ENCODE measurements around the gene SPG11. TPM values are rescaled to one million over a fixed set of nuclear protein-coding genes. Genes with fewer than 3 reads are reported as not detected.
A peak's percentile ranks its signal among the peaks of the same experiment; 100 is the strongest.

Gene SPG11
- polyA plus RNA-seq, 2 donors, result 23.5 to 29.4 TPM

DNA sequence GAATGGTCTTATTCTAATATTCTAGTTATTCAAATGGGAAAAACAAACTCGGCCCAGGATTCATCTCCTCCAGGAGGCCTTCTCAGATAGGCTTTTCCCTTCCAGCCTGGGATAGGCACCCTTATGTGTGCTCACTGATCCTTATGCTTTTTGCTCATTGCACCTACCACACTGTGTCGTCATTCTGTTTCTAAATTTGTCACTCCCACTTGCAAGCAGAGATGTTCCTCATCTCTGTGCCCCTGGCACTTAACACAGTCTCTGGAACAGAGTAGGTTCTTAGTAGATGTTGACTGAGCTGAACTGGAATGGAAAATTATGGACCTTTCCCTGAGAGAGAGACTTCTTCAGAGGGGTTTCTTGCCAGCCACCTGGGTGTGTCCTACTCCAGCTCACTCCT, 18.7 kb upstream of the SPG11 start:
- Histone ChIP-seq H3K27me3 (ENCODE audit: control insufficient read depth in 1 of 2, insufficient read depth in 2 of 2, low read length in 2 of 2) (no peaks in the 10 kb centered on the region), H3K27ac (ENCODE audit: low read depth in 2 of 2, low read length in 1 of 2) (no peak overlapping the region), H3K9me3 (ENCODE audit: control insufficient read depth in 2 of 2, insufficient read depth in 1 of 2, low read depth in 1 of 2, low read length in 1 of 2) (no peaks in the 10 kb centered on the region), H3K4me3 (ENCODE audit: low read depth in 1 of 2, low read length in 2 of 2) (no peak overlapping the region), H3K36me3 (ENCODE audit: control insufficient read depth in 2 of 2, insufficient read depth in 2 of 2, low read length in 1 of 2) (no peaks in the 10 kb centered on the region), H3K4me1 (ENCODE audit: control insufficient read depth in 2 of 2, insufficient read depth in 2 of 2, low read length in 1 of 2) (peaks cover 0 to 3% of the 10 kb centered on the region in 2 donors)
- 81 to 84% methylated on average over 2 of the region's 2 CpGs for WGBS, 2 donors

DNA sequence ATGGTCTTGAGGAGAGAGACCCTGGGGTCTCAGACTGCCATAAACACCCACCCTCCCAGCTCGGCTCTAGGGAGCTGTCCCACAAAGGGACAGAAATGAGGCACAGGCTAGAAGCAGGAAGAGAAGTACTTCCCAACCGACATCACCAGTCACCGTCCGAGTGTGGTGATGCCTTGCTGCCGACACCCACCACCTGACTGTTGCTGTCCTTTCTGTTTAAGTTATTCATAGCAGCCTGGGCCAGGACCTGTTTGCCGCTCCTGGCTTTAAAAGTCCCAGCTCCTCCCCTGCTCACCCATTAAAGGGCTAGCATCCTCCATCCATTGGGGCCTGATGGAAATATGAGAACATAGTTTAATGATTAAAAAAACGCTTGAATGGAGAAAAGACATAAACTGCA, 13.2 kb upstream of the SPG11 start:
- no peaks in the 10 kb centered on the region for H3K9me3 ChIP-seq (ENCODE audit: control insufficient read depth in 2 of 2, insufficient read depth in 1 of 2, low read depth in 1 of 2, low read length in 1 of 2)

DNA sequence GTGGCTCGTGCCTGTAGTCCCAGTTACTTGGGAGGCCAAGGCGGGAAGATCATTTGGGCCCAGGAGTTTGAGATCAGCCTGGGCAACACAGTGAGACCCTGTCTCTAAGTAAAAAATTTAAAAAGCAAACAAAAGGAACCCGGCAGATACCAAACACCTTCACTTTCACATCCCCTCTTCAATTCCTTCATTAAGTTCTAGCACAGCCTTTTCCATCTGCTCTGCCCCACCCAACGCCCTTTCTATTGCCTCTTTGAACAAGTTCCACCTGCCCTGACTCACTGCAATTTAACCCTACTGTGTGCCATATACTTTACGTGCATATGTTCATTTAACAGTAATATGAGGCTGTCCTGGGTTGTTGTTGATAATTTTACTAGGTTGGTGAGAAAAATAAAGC, 12.4 kb upstream of the SPG11 start:
- no peaks in the 10 kb centered on the region for H3K36me3 ChIP-seq (ENCODE audit: control insufficient read depth in 2 of 2, insufficient read depth in 2 of 2, low read length in 1 of 2)
- H3K4me1 ChIP-seq (ENCODE audit: control insufficient read depth in 2 of 2, insufficient read depth in 2 of 2, low read length in 1 of 2), result no peaks in the 10 kb centered on the region
- H3K4me3 ChIP-seq (ENCODE audit: low read depth in 1 of 2, low read length in 2 of 2), result no peak overlapping the region
- H3K27ac ChIP-seq (ENCODE audit: low read depth in 2 of 2, low read length in 1 of 2), result no peak overlapping the region
- no peaks in the 10 kb centered on the region for H3K27me3 ChIP-seq (ENCODE audit: control insufficient read depth in 1 of 2, insufficient read depth in 2 of 2, low read length in 2 of 2)
- WGBS, 2 donors, result 78 to 82% methylated on average over 5 of the region's 5 CpGs
- H3K9me3 ChIP-seq (ENCODE audit: control insufficient read depth in 2 of 2, insufficient read depth in 1 of 2, low read depth in 1 of 2, low read length in 1 of 2), result no peaks in the 10 kb centered on the region

More for the DNA sequence above, 13.2 kb upstream of the SPG11 start:
- 50 to 65% methylated on average over 7 of the region's 7 CpGs for whole genome bisulfite sequencing, 2 donors
- Histone ChIP-seq H3K36me3 (ENCODE audit: control insufficient read depth in 2 of 2, insufficient read depth in 2 of 2, low read length in 1 of 2) (no peaks in the 10 kb centered on the region), H3K27me3 (ENCODE audit: control insufficient read depth in 1 of 2, insufficient read depth in 2 of 2, low read length in 2 of 2) (no peaks in the 10 kb centered on the region), H3K27ac (ENCODE audit: low read depth in 2 of 2, low read length in 1 of 2) (no peak overlapping the region), H3K4me3 (ENCODE audit: low read depth in 1 of 2, low read length in 2 of 2) (no peak overlapping the region), H3K4me1 (ENCODE audit: control insufficient read depth in 2 of 2, insufficient read depth in 2 of 2, low read length in 1 of 2) (no peaks in the 10 kb centered on the region)

DNA sequence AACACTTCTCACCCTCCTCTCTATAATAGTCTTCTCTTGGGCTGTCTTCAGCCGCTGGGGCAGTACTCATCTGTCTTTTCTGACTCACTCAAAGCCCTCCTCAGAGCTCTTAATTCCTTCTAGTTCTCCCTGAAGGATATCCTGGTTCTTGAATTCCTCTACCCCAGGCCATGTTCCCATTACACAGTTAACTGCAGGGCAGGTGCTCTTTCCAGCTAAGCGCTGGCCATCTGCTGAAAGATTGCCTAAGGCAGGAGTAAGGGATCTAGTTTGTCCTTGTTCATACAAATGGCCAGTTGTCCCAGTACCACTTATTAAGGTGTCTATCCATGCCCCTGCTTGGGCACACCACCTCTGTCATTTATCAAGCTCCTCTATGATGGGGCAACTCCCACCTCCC, 10.2 kb upstream of the SPG11 start:
- no peak overlapping the region for H3K27ac ChIP-seq (ENCODE audit: low read depth in 2 of 2, low read length in 1 of 2)
- H3K36me3 ChIP-seq (ENCODE audit: control insufficient read depth in 2 of 2, insufficient read depth in 2 of 2, low read length in 1 of 2), result no peaks in the 10 kb centered on the region
- H3K4me3 ChIP-seq (ENCODE audit: low read depth in 1 of 2, low read length in 2 of 2), result no peak overlapping the region
- H3K9me3 ChIP-seq (ENCODE audit: control insufficient read depth in 2 of 2, insufficient read depth in 1 of 2, low read depth in 1 of 2, low read length in 1 of 2), result no peaks in the 10 kb centered on the region
- 96 to 98% methylated on average over 2 of the region's 2 CpGs for WGBS, 2 donors
- no peaks in the 10 kb centered on the region for H3K27me3 ChIP-seq (ENCODE audit: control insufficient read depth in 1 of 2, insufficient read depth in 2 of 2, low read length in 2 of 2)
- H3K4me1 ChIP-seq (ENCODE audit: control insufficient read depth in 2 of 2, insufficient read depth in 2 of 2, low read length in 1 of 2), result no peaks in the 10 kb centered on the region

DNA sequence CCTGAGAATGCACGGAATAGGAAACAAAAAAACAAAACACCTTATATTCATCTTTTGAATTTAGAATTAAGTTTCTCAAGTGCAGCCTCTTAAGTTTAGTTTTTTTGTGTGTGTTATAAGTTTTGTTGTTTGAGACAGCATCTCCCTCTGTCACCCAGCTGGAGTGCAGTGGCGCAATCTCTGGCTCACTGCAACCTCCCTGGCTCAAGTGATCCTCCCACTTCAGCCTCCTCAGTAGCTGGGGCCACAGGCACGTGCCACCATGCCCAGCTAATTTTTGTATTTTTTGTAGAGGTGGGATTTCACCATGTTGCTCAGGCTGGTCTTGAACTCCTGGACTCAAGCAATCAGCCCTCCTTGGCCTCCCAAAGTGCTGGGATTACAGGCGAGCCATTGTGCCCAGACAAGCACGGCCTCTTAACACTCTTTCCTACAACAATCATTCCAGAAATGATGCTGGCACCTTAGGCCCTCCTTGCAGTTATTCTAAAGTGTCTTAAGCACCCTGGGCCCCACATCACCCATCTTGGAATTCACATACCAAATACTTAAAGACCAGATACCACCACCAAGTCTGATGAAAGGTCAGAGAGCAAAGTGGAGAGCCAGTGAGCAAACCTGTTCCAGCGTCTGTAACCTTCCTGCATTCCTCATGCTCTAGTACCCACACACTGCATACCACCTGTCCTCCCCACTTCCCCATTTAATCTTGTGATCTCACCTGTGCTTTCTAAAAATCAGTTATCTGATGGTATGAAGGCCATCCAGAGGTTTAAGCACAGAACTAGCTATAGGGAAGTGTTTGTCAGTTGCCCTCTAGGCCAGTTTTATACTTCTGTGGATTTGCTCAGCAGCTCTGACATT, 6.9 kb upstream of the SPG11 start:
- Histone ChIP-seq H3K36me3 (ENCODE audit: control insufficient read depth in 2 of 2, insufficient read depth in 2 of 2, low read length in 1 of 2) (no peaks in the 10 kb centered on the region), H3K27ac (ENCODE audit: low read depth in 2 of 2, low read length in 1 of 2) (no peak overlapping the region), H3K27me3 (ENCODE audit: control insufficient read depth in 1 of 2, insufficient read depth in 2 of 2, low read length in 2 of 2) (no peaks in the 10 kb centered on the region), H3K4me3 (ENCODE audit: low read depth in 1 of 2, low read length in 2 of 2) (no peak overlapping the region), H3K4me1 (ENCODE audit: control insufficient read depth in 2 of 2, insufficient read depth in 2 of 2, low read length in 1 of 2) (no peaks in the 10 kb centered on the region), H3K9me3 (ENCODE audit: control insufficient read depth in 2 of 2, insufficient read depth in 1 of 2, low read depth in 1 of 2, low read length in 1 of 2) (no peaks in the 10 kb centered on the region)
- WGBS, 2 donors, result 86 to 89% methylated on average over 6 of the region's 6 CpGs

DNA sequence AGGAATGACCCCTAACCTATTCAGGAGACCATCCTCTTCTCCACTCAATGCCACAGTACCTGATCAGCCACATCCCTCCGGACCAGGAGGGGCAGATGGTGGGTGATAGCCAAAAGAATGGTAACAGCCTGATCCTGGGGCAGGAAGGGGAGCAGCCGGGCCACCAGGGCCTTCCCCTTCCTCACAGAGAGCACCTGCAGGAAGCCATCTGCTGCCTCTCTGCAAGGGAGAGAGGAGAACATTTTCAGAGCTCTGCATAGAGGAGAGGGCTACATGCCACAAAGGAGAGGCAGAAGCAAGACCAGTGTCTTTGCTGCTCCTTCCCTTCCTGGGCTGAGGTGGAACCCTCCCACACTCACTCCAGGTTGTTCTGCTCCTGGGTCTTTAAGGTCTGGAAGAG, 5.5 kb upstream of the SPG11 start:
- Histone ChIP-seq H3K4me3 (ENCODE audit: low read depth in 1 of 2, low read length in 2 of 2) (no peak overlapping the region), H3K27me3 (ENCODE audit: control insufficient read depth in 1 of 2, insufficient read depth in 2 of 2, low read length in 2 of 2) (no peaks in the 10 kb centered on the region), H3K4me1 (ENCODE audit: control insufficient read depth in 2 of 2, insufficient read depth in 2 of 2, low read length in 1 of 2) (no peaks in the 10 kb centered on the region), H3K9me3 (ENCODE audit: control insufficient read depth in 2 of 2, insufficient read depth in 1 of 2, low read depth in 1 of 2, low read length in 1 of 2) (no peaks in the 10 kb centered on the region), H3K27ac (ENCODE audit: low read depth in 2 of 2, low read length in 1 of 2) (no peak overlapping the region), H3K36me3 (ENCODE audit: control insufficient read depth in 2 of 2, insufficient read depth in 2 of 2, low read length in 1 of 2) (no peaks in the 10 kb centered on the region)
- 64 to 66% methylated on average over 2 of the region's 2 CpGs for WGBS, 2 donors

DNA sequence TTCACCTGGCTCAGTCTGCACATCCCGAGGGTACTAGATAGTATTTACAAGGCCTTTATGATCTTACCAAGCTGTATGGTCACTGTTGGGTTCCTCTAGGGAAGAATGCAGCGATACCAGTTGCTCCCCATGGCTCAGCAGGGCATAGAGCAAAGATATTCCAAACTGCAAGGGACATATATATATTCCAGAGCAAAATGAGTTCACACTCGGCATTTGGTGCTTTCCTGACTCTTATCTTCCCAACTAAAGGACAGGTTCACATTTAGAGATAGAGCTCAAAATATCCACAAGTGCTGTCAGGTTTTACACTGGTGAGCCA, 3.5 kb upstream of the SPG11 start:
- Histone ChIP-seq H3K4me3 (ENCODE audit: low read depth in 1 of 2, low read length in 2 of 2) (no peak overlapping the region), H3K36me3 (ENCODE audit: control insufficient read depth in 2 of 2, insufficient read depth in 2 of 2, low read length in 1 of 2) (no peaks in the 10 kb centered on the region), H3K9me3 (ENCODE audit: control insufficient read depth in 2 of 2, insufficient read depth in 1 of 2, low read depth in 1 of 2, low read length in 1 of 2) (no peaks in the 10 kb centered on the region), H3K27ac (ENCODE audit: low read depth in 2 of 2, low read length in 1 of 2) (no peak overlapping the region), H3K4me1 (ENCODE audit: control insufficient read depth in 2 of 2, insufficient read depth in 2 of 2, low read length in 1 of 2) (peaks cover 0 to 2% of the 10 kb centered on the region in 2 donors), H3K27me3 (ENCODE audit: control insufficient read depth in 1 of 2, insufficient read depth in 2 of 2, low read length in 2 of 2) (no peaks in the 10 kb centered on the region)
- WGBS, 2 donors, result 66 to 71% methylated on average over 3 of the region's 3 CpGs

DNA sequence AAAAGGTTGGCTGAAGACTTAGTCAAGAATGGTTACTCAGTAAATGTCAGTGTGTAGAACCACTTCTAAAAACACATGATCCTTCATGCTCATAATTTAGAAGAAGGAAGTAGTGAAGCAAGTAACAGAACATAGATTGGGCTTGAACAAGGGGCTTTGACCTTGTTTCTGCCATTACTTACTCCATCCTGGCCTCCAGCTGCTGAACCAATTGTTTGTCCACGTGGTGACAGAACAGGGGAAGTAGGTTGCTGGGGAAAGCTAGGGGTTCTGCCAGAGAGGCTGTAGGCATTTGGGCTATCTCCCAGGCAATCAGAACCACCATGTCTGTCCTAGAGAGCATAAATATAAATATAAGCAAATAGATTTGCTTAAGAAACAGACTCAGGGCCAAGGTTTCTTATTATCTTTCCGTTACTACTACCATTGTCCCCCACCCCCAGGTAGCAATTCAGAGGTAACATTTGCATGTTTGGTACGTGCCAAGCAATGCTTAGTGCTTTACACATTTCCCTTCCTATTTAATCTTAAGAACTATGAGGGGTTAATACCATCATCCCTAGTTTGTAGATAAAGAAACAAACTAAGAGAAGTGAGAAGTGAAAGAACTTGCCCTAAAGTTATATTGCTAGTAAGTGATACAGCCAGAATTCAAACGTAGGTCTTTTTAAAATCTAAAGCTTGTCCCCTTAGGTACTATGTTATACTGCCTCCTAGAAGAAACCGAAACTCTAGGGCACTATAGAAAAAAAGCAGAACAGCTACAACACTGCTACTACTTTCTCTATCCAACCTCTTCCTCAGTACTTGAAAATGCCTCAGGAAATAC, 3.0 kb upstream of the SPG11 start:
- peaks cover 0 to 2% of the 10 kb centered on the region in 2 donors for H3K4me1 ChIP-seq (ENCODE audit: control insufficient read depth in 2 of 2, insufficient read depth in 2 of 2, low read length in 1 of 2)
- WGBS, 2 donors, result 50 to 54% methylated on average over 5 of the region's 5 CpGs
- no peak overlapping the region for H3K27ac ChIP-seq (ENCODE audit: low read depth in 2 of 2, low read length in 1 of 2)

DNA sequence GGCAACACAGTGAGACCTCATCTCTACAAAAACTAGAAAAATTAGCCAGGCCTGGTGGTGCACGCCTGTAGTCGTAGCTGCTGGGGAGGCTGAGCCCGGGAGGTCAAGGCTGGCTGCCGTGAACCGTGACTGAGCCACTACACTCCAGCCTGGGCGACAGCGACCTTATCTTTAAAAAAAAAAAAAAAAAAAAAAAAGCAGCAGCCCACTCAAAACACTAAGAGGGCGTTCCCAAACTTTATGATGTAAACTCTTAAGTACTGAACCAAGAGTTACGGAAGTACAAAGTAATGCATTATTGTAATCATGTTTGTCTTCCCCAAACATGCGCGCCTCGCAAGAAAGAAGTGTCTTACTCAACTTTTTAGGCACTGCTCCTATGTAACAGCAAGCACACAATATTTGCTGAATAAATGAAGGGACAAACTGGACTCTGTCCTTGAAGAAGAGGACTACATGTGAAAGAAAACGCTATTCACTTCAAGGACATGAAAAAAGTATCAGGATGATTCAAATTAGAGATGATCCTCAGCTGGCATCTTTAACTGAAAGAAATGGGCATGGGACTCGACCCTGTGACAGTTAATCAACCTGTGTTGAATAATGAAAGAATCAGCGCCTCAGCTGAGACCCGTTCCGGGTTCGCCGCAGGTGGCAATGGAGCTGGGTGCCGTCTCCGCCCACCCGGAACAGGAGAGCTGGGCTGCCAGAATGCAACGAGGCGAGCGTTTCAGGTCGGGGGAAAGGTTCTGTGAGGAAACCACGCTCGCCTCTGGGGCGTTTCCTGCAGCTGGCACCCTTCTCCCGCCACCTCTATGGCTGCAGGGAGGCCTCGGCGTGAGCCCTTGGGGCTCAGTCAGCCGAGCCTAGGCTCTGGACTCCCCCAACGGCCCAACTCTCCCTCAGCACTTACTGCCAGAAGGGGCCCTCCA, 718 bp downstream of the SPG11 start:
- WGBS, 2 donors, result 6 to 13% methylated on average over 33 to 34 of the region's 34 CpGs
- Histone ChIP-seq H3K27ac (ENCODE audit: low read depth in 2 of 2, low read length in 1 of 2) (peak overlapping the region; percentile 97 to 98), H3K27me3 (ENCODE audit: control insufficient read depth in 1 of 2, insufficient read depth in 2 of 2, low read length in 2 of 2) (no peaks in the 10 kb centered on the region), H3K4me3 (ENCODE audit: low read depth in 1 of 2, low read length in 2 of 2) (peak overlapping the region; percentile 83 to 99), H3K36me3 (ENCODE audit: control insufficient read depth in 2 of 2, insufficient read depth in 2 of 2, low read length in 1 of 2) (no peaks in the 10 kb centered on the region), H3K4me1 (ENCODE audit: control insufficient read depth in 2 of 2, insufficient read depth in 2 of 2, low read length in 1 of 2) (peaks cover 0 to 2% of the 10 kb centered on the region in 2 donors), H3K9me3 (ENCODE audit: control insufficient read depth in 2 of 2, insufficient read depth in 1 of 2, low read depth in 1 of 2, low read length in 1 of 2) (no peaks in the 10 kb centered on the region)

More for the DNA sequence above, 3.0 kb upstream of the SPG11 start:
- no peaks in the 10 kb centered on the region for H3K36me3 ChIP-seq (ENCODE audit: control insufficient read depth in 2 of 2, insufficient read depth in 2 of 2, low read length in 1 of 2)
- no peaks in the 10 kb centered on the region for H3K27me3 ChIP-seq (ENCODE audit: control insufficient read depth in 1 of 2, insufficient read depth in 2 of 2, low read length in 2 of 2)
- no peaks in the 10 kb centered on the region for H3K9me3 ChIP-seq (ENCODE audit: control insufficient read depth in 2 of 2, insufficient read depth in 1 of 2, low read depth in 1 of 2, low read length in 1 of 2)
- no peak overlapping the region for H3K4me3 ChIP-seq (ENCODE audit: low read depth in 1 of 2, low read length in 2 of 2)
